Measurements from ENCODE around the gene KASH5. TPM values are rescaled to one million over a fixed set of nuclear protein-coding genes. Genes with fewer than 3 reads are reported as not detected.

The KASH5 gene
- total and polyA plus RNA-seq, 12 donors = not detected

GRCh38 chr19:49349567-49349966 is 38.5 kb upstream of the KASH5 start:
- WGBS, 2 donors = 87 to 95% methylated on average over 2 of the region's 2 CpGs
- no peaks in the 10 kb centered on the region for H3K27me3 ChIP-seq
- intact Hi-C loops (cut with DNase I) = no loop called here
- H3K36me3 ChIP-seq = peaks cover 0 to 100% (median 66%) of the 10 kb centered on the region in 9 donors
- H3K4me1 ChIP-seq = no peaks in the 10 kb centered on the region
- no peak for TF ChIP-seq CTCF (IDR thresholded peaks at IDR 0.05)
- DNase-seq = no peak
- no peaks in the 10 kb centered on the region for H3K9me3 ChIP-seq
- no peak overlapping the region for H3K27ac ChIP-seq
- H3K4me3 ChIP-seq = no peak overlapping the region
- no peak for ATAC-seq

- Histone ChIP-seq H3K9me3 (no peaks in the 10 kb centered on the region), H3K27ac (peak overlapping the region in 9 of 10 donors; percentile 25 to 77 (median 58)), H3K4me3 (peak overlapping the region in 1 of 10 donors; percentile 8), H3K4me1 (peaks cover 0 to 33% (median 18%) of the 10 kb centered on the region in 9 donors), H3K27me3 (no peaks in the 10 kb centered on the region), H3K36me3 (peaks cover 0 to 76% (median 36%) of the 10 kb centered on the region in 9 donors)
- intact Hi-C loops (cut with DNase I) = no loop called here
- WGBS, 2 donors = 41 to 59% methylated on average over 12 of the region's 12 CpGs
- TF ChIP-seq CTCF (IDR thresholded peaks at IDR 0.05) = no peak
- DNase-seq (peak in 1 of 2 donors; percentile 35), ATAC-seq (peak in 7 of 8 donors; percentile 21 to 55 (median 44))
Measured at GRCh38 chr19:49355909-49356353, 32.1 kb upstream of the KASH5 start.

- DNase-seq (no peak), ATAC-seq (no peak)
- peak overlapping the region in 9 of 10 donors; percentile 36 to 77 (median 58) for H3K27ac ChIP-seq
- peak overlapping the region in 2 of 10 donors; percentile 5 to 8 for H3K4me3 ChIP-seq
- no peak for TF ChIP-seq CTCF (IDR thresholded peaks at IDR 0.05)
- peaks cover 0 to 33% (median 18%) of the 10 kb centered on the region in 9 donors for H3K4me1 ChIP-seq
- H3K9me3 ChIP-seq = no peaks in the 10 kb centered on the region
- H3K36me3 ChIP-seq = peaks cover 0 to 71% (median 32%) of the 10 kb centered on the region in 9 donors
- intact Hi-C loops (cut with DNase I) = no loop called here
- 46 to 55% methylated on average over 7 of the region's 7 CpGs for WGBS, 2 donors
- peaks cover 0 to 3% (median 0%) of the 10 kb centered on the region in 7 donors for H3K27me3 ChIP-seq
Measured at GRCh38 chr19:49356382-49356781, 31.7 kb upstream of the KASH5 start.

- no peak for TF ChIP-seq CTCF (IDR thresholded peaks at IDR 0.05)
- DNase-seq = no peak
- peaks cover 0 to 33% (median 18%) of the 10 kb centered on the region in 9 donors for H3K4me1 ChIP-seq
- 75 to 80% methylated on average over 9 of the region's 9 CpGs for whole genome bisulfite sequencing, 2 donors
- no peaks in the 10 kb centered on the region for H3K9me3 ChIP-seq
- no peak overlapping the region for H3K4me3 ChIP-seq
- H3K27ac ChIP-seq = peak overlapping the region in 4 of 10 donors; percentile 4 to 77 (median 34)
- peaks cover 0 to 11% (median 0%) of the 10 kb centered on the region in 7 donors for H3K27me3 ChIP-seq
- ATAC-seq = no peak
- peaks cover 0 to 63% (median 30%) of the 10 kb centered on the region in 9 donors for H3K36me3 ChIP-seq
- intact Hi-C loops (cut with DNase I) = no loop called here
Measured at GRCh38 chr19:49357186-49357585, 30.9 kb upstream of the KASH5 start.

Data from heart right ventricle (tissue), 16 donors.